ENCODE data around the gene SORBS1.

SORBS1 gene

GRCh38 chr10:95499482-95499989 is 61.6 kb downstream of the SORBS1 start:
- DNase-seq (ENCODE audit: low read depth, low spot score), result no peak
- H3K27ac ChIP-seq, result no peak overlapping the region

- no peak for DNase-seq (ENCODE audit: low read depth, low spot score)
- H3K27ac ChIP-seq, result no peak overlapping the region
Observed at GRCh38 chr10:95496951-95497350, 64.2 kb downstream of the SORBS1 start.

- no peak for DNase-seq (ENCODE audit: low read depth, low spot score)
Observed at GRCh38 chr10:95496246-95496911, 64.8 kb downstream of the SORBS1 start.

GRCh38 chr10:95493862-95494261 is 67.3 kb downstream of the SORBS1 start:
- no peak for DNase-seq (ENCODE audit: low read depth, low spot score)
- H3K27ac ChIP-seq, result no peak overlapping the region

More at GRCh38 chr10:95496246-95496911, 64.8 kb downstream of the SORBS1 start:
- H3K27ac ChIP-seq, result no peak overlapping the region

- no peak for DNase-seq (ENCODE audit: low read depth, low spot score)
- no peak overlapping the region for H3K27ac ChIP-seq
Observed at GRCh38 chr10:95487994-95488393, 73.2 kb downstream of the SORBS1 start.

GRCh38 chr10:95485056-95485844 is 75.9 kb downstream of the SORBS1 start:
- DNase-seq (ENCODE audit: low read depth, low spot score), result no peak
- no peak overlapping the region for H3K27ac ChIP-seq

- DNase-seq (ENCODE audit: low read depth, low spot score), result no peak
- H3K27ac ChIP-seq, result no peak overlapping the region
Observed at GRCh38 chr10:95482501-95483233, 78.5 kb downstream of the SORBS1 start.

- DNase-seq (ENCODE audit: low read depth, low spot score), result no peak
- H3K27ac ChIP-seq, result no peak overlapping the region
Observed at GRCh38 chr10:95480901-95481491, 80.2 kb downstream of the SORBS1 start.

- DNase-seq (ENCODE audit: low read depth, low spot score), result no peak
- no peak overlapping the region for H3K27ac ChIP-seq
Observed at GRCh38 chr10:95480102-95480900, 80.9 kb downstream of the SORBS1 start.

- H3K27ac ChIP-seq, result no peak overlapping the region
- no peak for DNase-seq (ENCODE audit: low read depth, low spot score)
Observed at GRCh38 chr10:95478935-95479334, 82.2 kb downstream of the SORBS1 start.

GRCh38 chr10:95478185-95478584 is 83.0 kb downstream of the SORBS1 start:
- no peak for DNase-seq (ENCODE audit: low read depth, low spot score)
- H3K27ac ChIP-seq, result no peak overlapping the region

- H3K27ac ChIP-seq, result no peak overlapping the region
Observed at GRCh38 chr10:95477175-95477520, 84.0 kb downstream of the SORBS1 start.

GRCh38 chr10:95476469-95477174 is 84.5 kb downstream of the SORBS1 start:
- DNase-seq (ENCODE audit: low read depth, low spot score), result no peak
- no peak overlapping the region for H3K27ac ChIP-seq

More at GRCh38 chr10:95477175-95477520, 84.0 kb downstream of the SORBS1 start:
- DNase-seq (ENCODE audit: low read depth, low spot score), result no peak

- H3K27ac ChIP-seq, result no peak overlapping the region
- DNase-seq (ENCODE audit: low read depth, low spot score), result no peak
Observed at GRCh38 chr10:95475827-95476468, 85.2 kb downstream of the SORBS1 start.

- no peak overlapping the region for H3K27ac ChIP-seq
- no peak for DNase-seq (ENCODE audit: low read depth, low spot score)
Observed at GRCh38 chr10:95475003-95475383, 86.2 kb downstream of the SORBS1 start.

- DNase-seq (ENCODE audit: low read depth, low spot score), result no peak
- no peak overlapping the region for H3K27ac ChIP-seq
Observed at GRCh38 chr10:95474228-95475002, 86.8 kb downstream of the SORBS1 start.

GRCh38 chr10:95472304-95473088 is 88.7 kb downstream of the SORBS1 start:
- no peak for DNase-seq (ENCODE audit: low read depth, low spot score)
- H3K27ac ChIP-seq, result no peak overlapping the region
